GM12801 (cell line): Measurements from ENCODE around the gene PSME3IP1.

Source experiments
- CTCF ChIP-seq: IDR thresholded peaks from one replicate; pipeline ENCODE4 v1.5.1; 2011; ENCODE audit warnings: control low read depth; ENCODE audit not compliant: insufficient read length; ENCODE audit errors: extremely low read depth

PSME3IP1 gene

GRCh38 chr16:57208926-57209325 lies 23.1 kb upstream of the PSME3IP1 start:
- no peak for TF ChIP-seq CTCF

GRCh38 chr16:57204675-57205074 lies 18.8 kb upstream of the PSME3IP1 start:
- TF ChIP-seq CTCF: no peak

- TF ChIP-seq CTCF: no peak
Observed at GRCh38 chr16:57203451-57203850, 17.6 kb upstream of the PSME3IP1 start.

GRCh38 chr16:57202095-57202886 lies 16.5 kb upstream of the PSME3IP1 start:
- TF ChIP-seq CTCF: no peak

- TF ChIP-seq CTCF: no peak
Observed at GRCh38 chr16:57196753-57197152, 10.9 kb upstream of the PSME3IP1 start.

GRCh38 chr16:57196286-57196685 lies 10.4 kb upstream of the PSME3IP1 start:
- TF ChIP-seq CTCF: no peak

- no peak for TF ChIP-seq CTCF
Observed at GRCh38 chr16:57194512-57194911, 8.7 kb upstream of the PSME3IP1 start.
